Prostate gland (tissue), 2 donors: ENCODE data around the gene NBAS. TPM values are rescaled to one million over a fixed set of nuclear protein-coding genes. Genes with fewer than 3 reads are reported as not detected.

Source experiments
- DNase-seq: peaks from one replicate; pipeline ENCODE4 v3.0.0-alpha.2; 2019; ENCODE audit warnings: low spot score
- H3K27ac ChIP-seq, 2 donors: fragments of 200-600 bp; sonication (generic); 2 replicates each; pipeline ENCODE4 v1.5.1; 2017 to 2019
- H3K27me3 ChIP-seq: fragments of 200-600 bp; sonication (generic); replicated peaks from 2 replicates; pipeline ENCODE4 v1.5.1; 2019; ENCODE audit not compliant: insufficient read depth
- H3K36me3 ChIP-seq, 2 donors: fragments of 200-600 bp; sonication (generic); 1 replicate in 1 of 2; 2 replicates in 1 of 2; pipeline versions ENCODE4 v1.5.1 to v1.8.1; 2017 to 2019
- H3K4me1 ChIP-seq: fragments of 200-600 bp; sonication (generic); replicated peaks from 2 replicates; pipeline ENCODE4 v1.5.1; 2019
- H3K4me3 ChIP-seq, 2 donors: fragments of 200-600 bp; sonication (generic); 2 replicates each; pipeline ENCODE4 v1.5.1; 2017 to 2019
- H3K9me3 ChIP-seq: fragments of 200-600 bp; sonication (generic); 2 replicates; pipeline ENCODE4 v1.5.1; 2017
- POLR2A ChIP-seq: fragments of 450-650 bp; IDR thresholded peaks from one replicate; pipeline ENCODE4 v1.6.1; 2016; ENCODE audit warnings: antibody characterized with exemption, mild to moderate bottlenecking
- POLR2AphosphoS5 ChIP-seq: sonication (generic); formaldehyde crosslinking; IDR thresholded peaks from one replicate; pipeline ENCODE4 v1.6.1; 2017; ENCODE audit warnings: antibody characterized with exemption
- WGBS: methylation state at CpG from one replicate; pipeline ENCODE4 v1.1.5; 2018; 5-methylcytosine and 5-hydroxymethylcytosine counted together
- intact Hi-C: fragments of 100-400 bp; cut with DNase I; formaldehyde crosslinking; loops from one replicate; pipeline ENCODE4 v1.14.2; 2022
- total RNA-seq, 2 donors: library from RNA; depleted of rRNA; stranded (reverse); fragments of >200 nt; gene quantifications; one replicate each; pipeline ENCODE4 v1.1.0, GENCODE V29; 2016
- TF ChIP-seq, protein P1 (sequence below), 4 experiments: fragments of 200-600 bp in 2 of 4; fragments of 450-650 bp in 2 of 4; sonication (generic) in 2 of 4; IDR thresholded peaks; 1 replicate in 3 of 4; 2 replicates in 1 of 4; pipeline ENCODE4 v1.5.1; 2016 to 2019; ENCODE audit warnings: antibody characterized with exemption in 4 of 4, mild to moderate bottlenecking in 2 of 4, moderate library complexity in 2 of 4

The NBAS gene
- total RNA-seq, 2 donors from 2014 or later = 34.8 to 55.0 TPM

DNA sequence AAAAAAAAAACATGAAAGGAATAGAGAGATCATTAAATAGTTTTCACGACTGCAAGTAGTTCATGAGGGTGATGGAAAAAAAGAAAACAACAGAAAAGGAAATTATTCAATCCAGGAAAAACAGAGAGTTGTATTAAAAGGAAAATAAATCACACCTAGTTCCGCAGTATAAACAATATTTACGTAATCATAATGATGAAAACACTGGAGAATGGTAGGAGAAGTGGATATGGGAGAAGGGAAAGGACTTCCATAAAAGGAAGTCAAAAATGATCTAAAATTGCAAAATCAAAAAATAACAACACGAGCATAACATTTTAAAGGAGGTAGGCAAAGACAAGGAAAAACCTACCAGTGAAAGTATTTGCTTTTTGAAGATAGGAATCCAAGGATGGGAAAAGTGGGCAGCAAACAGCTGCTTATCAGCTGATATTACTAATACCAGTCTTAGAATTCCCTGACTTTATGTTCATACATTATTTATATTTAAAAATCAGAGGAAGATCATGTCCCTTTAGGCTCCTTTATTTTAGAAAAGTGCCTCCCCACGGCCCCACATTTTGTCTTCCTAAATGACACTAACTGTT is 160.8 kb downstream of the NBAS start:
- Histone ChIP-seq H3K27ac (no peak overlapping the region), H3K27me3 (no peaks in the 10 kb centered on the region), H3K9me3 (no peaks in the 10 kb centered on the region), H3K36me3 (no peaks in the 10 kb centered on the region), H3K4me1 (no peaks in the 10 kb centered on the region), H3K4me3 (no peak overlapping the region)
- intact Hi-C loops = no loop called here
- DNase-seq = no peak
- WGBS = 89% methylated on average over 5 of the region's 5 CpGs
- no peak for TF ChIP-seq POLR2AphosphoS5
- TF ChIP-seq, protein P1, sequence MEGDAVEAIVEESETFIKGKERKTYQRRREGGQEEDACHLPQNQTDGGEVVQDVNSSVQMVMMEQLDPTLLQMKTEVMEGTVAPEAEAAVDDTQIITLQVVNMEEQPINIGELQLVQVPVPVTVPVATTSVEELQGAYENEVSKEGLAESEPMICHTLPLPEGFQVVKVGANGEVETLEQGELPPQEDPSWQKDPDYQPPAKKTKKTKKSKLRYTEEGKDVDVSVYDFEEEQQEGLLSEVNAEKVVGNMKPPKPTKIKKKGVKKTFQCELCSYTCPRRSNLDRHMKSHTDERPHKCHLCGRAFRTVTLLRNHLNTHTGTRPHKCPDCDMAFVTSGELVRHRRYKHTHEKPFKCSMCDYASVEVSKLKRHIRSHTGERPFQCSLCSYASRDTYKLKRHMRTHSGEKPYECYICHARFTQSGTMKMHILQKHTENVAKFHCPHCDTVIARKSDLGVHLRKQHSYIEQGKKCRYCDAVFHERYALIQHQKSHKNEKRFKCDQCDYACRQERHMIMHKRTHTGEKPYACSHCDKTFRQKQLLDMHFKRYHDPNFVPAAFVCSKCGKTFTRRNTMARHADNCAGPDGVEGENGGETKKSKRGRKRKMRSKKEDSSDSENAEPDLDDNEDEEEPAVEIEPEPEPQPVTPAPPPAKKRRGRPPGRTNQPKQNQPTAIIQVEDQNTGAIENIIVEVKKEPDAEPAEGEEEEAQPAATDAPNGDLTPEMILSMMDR (IDR thresholded peaks at IDR 0.05) = no peak
- TF ChIP-seq POLR2A = no peak

DNA sequence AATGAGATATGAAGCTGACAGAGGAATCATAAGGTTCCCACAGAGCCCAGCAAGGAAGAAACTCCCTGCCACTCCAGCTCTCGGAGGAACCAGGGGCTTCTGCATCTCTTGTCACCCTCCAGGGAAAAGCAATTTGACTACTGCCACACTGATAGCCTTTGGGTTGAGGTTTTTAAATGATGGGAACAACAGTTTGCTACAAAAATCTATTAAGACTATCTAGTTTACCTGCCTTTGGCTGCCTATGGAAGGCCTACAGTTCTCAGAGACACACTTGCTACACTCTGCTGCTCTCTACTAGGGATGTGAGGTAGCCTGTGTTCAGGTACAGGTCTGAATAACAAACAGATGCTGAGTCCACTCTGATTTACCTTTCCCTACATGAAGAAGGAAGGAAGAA is 161.9 kb downstream of the NBAS start:
- no peak overlapping the region for H3K4me3 ChIP-seq
- intact Hi-C loops = no loop called here
- H3K4me1 ChIP-seq = no peaks in the 10 kb centered on the region
- no peaks in the 10 kb centered on the region for H3K9me3 ChIP-seq
- 100% methylated on average over 1 of the region's 1 CpG for WGBS
- no peak for TF ChIP-seq POLR2AphosphoS5
- TF ChIP-seq, protein P1 (IDR thresholded peaks at IDR 0.05) = no peak
- no peak for TF ChIP-seq POLR2A
- no peaks in the 10 kb centered on the region for H3K27me3 ChIP-seq
- DNase-seq = no peak
- no peaks in the 10 kb centered on the region for H3K36me3 ChIP-seq
- no peak overlapping the region for H3K27ac ChIP-seq

DNA sequence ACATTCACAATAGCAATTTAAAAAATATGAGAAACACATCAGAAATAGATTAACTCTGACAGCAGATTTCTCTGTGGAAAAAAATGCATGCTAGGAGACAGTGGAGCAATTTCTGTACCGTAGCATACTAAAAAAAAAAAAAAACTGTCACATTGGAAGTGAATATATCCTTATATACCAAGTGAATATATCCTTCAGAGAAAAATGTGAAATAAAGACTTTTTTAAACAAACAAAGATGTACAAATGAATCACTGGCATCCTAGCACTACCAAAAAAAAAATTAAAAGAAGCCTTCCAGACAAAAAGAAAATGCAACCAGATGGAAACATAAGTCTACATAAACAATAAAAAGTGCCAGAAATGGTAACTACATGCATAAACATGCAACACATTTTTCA is 169.4 kb downstream of the NBAS start:
- H3K4me1 ChIP-seq = no peaks in the 10 kb centered on the region
- H3K4me3 ChIP-seq = no peak overlapping the region
- WGBS = 94% methylated on average over 1 of the region's 1 CpG
- no peaks in the 10 kb centered on the region for H3K36me3 ChIP-seq
- DNase-seq = no peak
- H3K27ac ChIP-seq = no peak overlapping the region
- no peaks in the 10 kb centered on the region for H3K9me3 ChIP-seq
- TF ChIP-seq, protein P1 (IDR thresholded peaks at IDR 0.05) = no peak
- TF ChIP-seq POLR2AphosphoS5 (no peak), POLR2A (no peak)
- H3K27me3 ChIP-seq = no peaks in the 10 kb centered on the region
- intact Hi-C loops = no loop called here

DNA sequence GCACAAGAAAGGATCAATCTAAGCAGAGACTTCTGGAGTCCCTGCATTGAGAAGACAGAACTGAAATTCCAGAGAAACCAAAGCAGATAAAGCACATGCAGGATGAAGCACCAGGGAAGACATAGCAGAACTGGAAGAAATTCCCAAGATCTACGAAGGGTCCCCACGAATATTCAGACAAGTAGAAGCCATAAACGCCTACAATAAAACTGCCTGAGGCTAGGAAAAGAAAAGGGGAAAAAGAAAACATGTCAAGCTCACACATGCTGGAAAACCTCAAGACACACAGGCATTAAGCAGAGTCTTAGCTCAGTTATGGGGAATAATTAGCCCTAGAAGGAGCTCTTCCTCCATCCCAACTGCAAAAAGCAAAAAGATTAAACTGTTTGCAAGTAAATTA is 171.2 kb downstream of the NBAS start:
- no peak for DNase-seq
- intact Hi-C loops = no loop called here
- Histone ChIP-seq H3K4me1 (no peaks in the 10 kb centered on the region), H3K9me3 (no peaks in the 10 kb centered on the region), H3K27me3 (no peaks in the 10 kb centered on the region), H3K36me3 (no peaks in the 10 kb centered on the region), H3K4me3 (no peak overlapping the region), H3K27ac (no peak overlapping the region)
- 37% methylated on average over 3 of the region's 3 CpGs for WGBS
- TF ChIP-seq, protein P1 (IDR thresholded peaks at IDR 0.05) = no peak
- TF ChIP-seq POLR2A (no peak), POLR2AphosphoS5 (no peak)

DNA sequence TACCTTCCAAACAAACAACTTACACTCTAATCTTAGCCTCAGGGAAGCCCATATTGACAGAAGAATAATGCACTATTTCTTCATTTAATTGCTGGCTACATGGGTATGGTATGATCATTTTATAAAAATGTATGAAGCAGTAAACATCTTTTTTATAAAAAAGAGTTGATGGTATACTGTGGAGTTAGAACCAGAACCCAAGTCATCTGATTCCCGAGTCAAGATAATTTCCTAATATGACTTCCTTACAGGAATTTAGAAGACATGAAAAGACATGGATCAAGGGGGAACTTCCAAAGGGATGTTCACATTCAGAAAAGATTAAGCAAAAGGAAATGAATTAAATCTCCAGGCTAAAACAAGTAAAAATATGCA is 171.8 kb downstream of the NBAS start:
- Histone ChIP-seq H3K9me3 (no peaks in the 10 kb centered on the region), H3K4me1 (no peaks in the 10 kb centered on the region), H3K4me3 (no peak overlapping the region), H3K27me3 (no peaks in the 10 kb centered on the region), H3K27ac (no peak overlapping the region), H3K36me3 (no peaks in the 10 kb centered on the region)
- WGBS = 89% methylated on average over 1 of the region's 1 CpG
- no peak for DNase-seq
- TF ChIP-seq POLR2A = no peak
- TF ChIP-seq POLR2AphosphoS5 = no peak
- TF ChIP-seq, protein P1 (IDR thresholded peaks at IDR 0.05) = no peak
- intact Hi-C loops = no loop called here
